HFF-Myc (cell line): ENCODE measurements around the gene NAT9.

ENCODE experiments used
- DNase-seq: peaks from one replicate; pipeline ENCODE4 v3.0.0-alpha.2; 2011; ENCODE audit warnings: low read depth; ENCODE audit errors: extremely low read depth
- H3K4me3 ChIP-seq: replicated peaks from 2 replicates; pipeline ENCODE4 v1.5.1; 2011; ENCODE audit warnings: low read depth, mild to moderate bottlenecking, control low read depth, low read length
- CTCF ChIP-seq: IDR thresholded peaks from 2 replicates; pipeline ENCODE4 v1.5.1; 2012; ENCODE audit warnings: mild to moderate bottlenecking, low read depth, low read length, control low read depth; ENCODE audit errors: missing control alignments

The NAT9 gene

GRCh38 chr17:74805591-74805991 is 29.4 kb upstream of the NAT9 start:
- no peak for TF ChIP-seq CTCF
- no peak overlapping the region for H3K4me3 ChIP-seq
- DNase-seq: no peak

GRCh38 chr17:74804683-74805082 is 28.5 kb upstream of the NAT9 start:
- H3K4me3 ChIP-seq: no peak overlapping the region
- DNase-seq: no peak
- TF ChIP-seq CTCF: no peak

GRCh38 chr17:74803971-74804370 is 27.8 kb upstream of the NAT9 start:
- TF ChIP-seq CTCF: no peak
- H3K4me3 ChIP-seq: no peak overlapping the region
- no peak for DNase-seq

GRCh38 chr17:74803388-74803930 is 27.3 kb upstream of the NAT9 start:
- no peak overlapping the region for H3K4me3 ChIP-seq
- no peak for DNase-seq
- no peak for TF ChIP-seq CTCF

- no peak overlapping the region for H3K4me3 ChIP-seq
- no peak for DNase-seq
- no peak for TF ChIP-seq CTCF
Observed at GRCh38 chr17:74801896-74802295, 25.8 kb upstream of the NAT9 start.

- no peak for TF ChIP-seq CTCF
- DNase-seq: no peak
- H3K4me3 ChIP-seq: no peak overlapping the region
Observed at GRCh38 chr17:74800531-74800930, 24.4 kb upstream of the NAT9 start.

GRCh38 chr17:74799097-74799496 is 23.0 kb upstream of the NAT9 start:
- TF ChIP-seq CTCF: no peak
- DNase-seq: no peak

More at GRCh38 chr17:74799097-74799496, 23.0 kb upstream of the NAT9 start:
- no peak overlapping the region for H3K4me3 ChIP-seq
